Kidney (tissue), 14 donors: ENCODE data around the gene CHMP6. TPM values are rescaled to one million over a fixed set of nuclear protein-coding genes. Genes with fewer than 3 reads are reported as not detected.

Experiments
- DNase-seq, 5 donors: peaks; one replicate each; pipeline ENCODE4 v3.0.0-alpha.2; 2013 to 2020
- FAIRE-seq: peaks from 2 replicates; lab custom pipeline; 2012; peaks lifted over from hg19 to GRCh38; lab: Jason Lieb, UNC
- H3K27ac ChIP-seq, 2 donors: one replicate each; pipeline ENCODE4 v1.7.0; 2013; ENCODE audit warnings: low read depth in 2 of 2, low read length in 2 of 2, inconsistent platforms in 1 of 2
- H3K27me3 ChIP-seq: one replicate; pipeline ENCODE4 v1.7.1; 2013; ENCODE audit warnings: low read length, inconsistent platforms; ENCODE audit not compliant: control insufficient read depth, insufficient read depth
- H3K36me3 ChIP-seq, 3 donors: one replicate each; pipeline versions ENCODE4 v1.7.0 to v1.7.1; 2013; ENCODE audit warnings: low read length in 3 of 3, control low read depth in 1 of 3, inconsistent platforms in 1 of 3; ENCODE audit not compliant: insufficient read depth in 3 of 3, control insufficient read depth in 2 of 3
- H3K4me1 ChIP-seq, 3 donors: one replicate each; pipeline versions ENCODE4 v1.7.0 to v1.7.1; 2013; ENCODE audit warnings: low read length in 3 of 3, inconsistent platforms in 1 of 3, low read depth in 1 of 3; ENCODE audit not compliant: control insufficient read depth in 2 of 3, insufficient read depth in 2 of 3
- H3K4me3 ChIP-seq, 3 donors: one replicate each; pipeline versions ENCODE4 v1.7.0 to v1.8.1; 2013; ENCODE audit warnings: low read length in 3 of 3, control low read depth in 1 of 3, inconsistent platforms in 1 of 3
- H3K9ac ChIP-seq, 3 donors: one replicate each; pipeline versions ENCODE4 v1.7.0 to v1.7.1; 2013; ENCODE audit warnings: low read length in 3 of 3, control low read depth in 1 of 3, inconsistent platforms in 1 of 3
- H3K9me3 ChIP-seq, 3 donors: one replicate each; pipeline versions ENCODE4 v1.7.0 to v1.7.1; 2013; ENCODE audit warnings: low read length in 3 of 3, control low read depth in 1 of 3, inconsistent platforms in 1 of 3; ENCODE audit not compliant: control insufficient read depth in 2 of 3, insufficient read depth in 1 of 3
- CTCF ChIP-seq: IDR thresholded peaks from 3 replicates; pipeline ENCODE4 v1.5.1; 2012; ENCODE audit warnings: mild to moderate bottlenecking, moderate library complexity, borderline replicate concordance; ENCODE audit not compliant: insufficient read depth; ENCODE audit errors: extremely low read depth
- intact Hi-C: fragments of 100-400 bp; cut with DNase I; formaldehyde crosslinking; loops from one replicate; pipeline ENCODE4 v1.11.1; 2022
- polyA plus RNA-seq: library from polyadenylated mRNA; stranded (reverse); fragments of 350-450 nt; fragmentation: Illumina TruSeq; extraction: RNeasy Lipid Tissue Mini Kit (QIAGEN cat#74804); gene quantifications from one replicate; pipeline ENCODE4 v1.2.3, GENCODE V29; 2014; ENCODE audit warnings: low read depth, low replicate concordance; ENCODE audit not compliant: insufficient read depth
- total RNA-seq: library from RNA; stranded (reverse); fragmentation: NEBNext Ultra II Directional; extraction: Animal tissue kit (Norgen Biotek cat#: 25700); gene quantifications from one replicate; pipeline ENCODE4 v1.2.1, GENCODE V29; 2021
- donor health status: control.
- donor health status: control.
- donor health status: control.
- donor health status: control.
- donor health status: control.
- donor health status: DM: yes; HTN: yes; CAD: no.
- donor health status: Normal renal cell carcinoma (clear cell type).

CHMP6 gene
- total and polyA plus RNA-seq, 2 donors from 2014 or later, result 28.0 to 34.1 TPM

DNA sequence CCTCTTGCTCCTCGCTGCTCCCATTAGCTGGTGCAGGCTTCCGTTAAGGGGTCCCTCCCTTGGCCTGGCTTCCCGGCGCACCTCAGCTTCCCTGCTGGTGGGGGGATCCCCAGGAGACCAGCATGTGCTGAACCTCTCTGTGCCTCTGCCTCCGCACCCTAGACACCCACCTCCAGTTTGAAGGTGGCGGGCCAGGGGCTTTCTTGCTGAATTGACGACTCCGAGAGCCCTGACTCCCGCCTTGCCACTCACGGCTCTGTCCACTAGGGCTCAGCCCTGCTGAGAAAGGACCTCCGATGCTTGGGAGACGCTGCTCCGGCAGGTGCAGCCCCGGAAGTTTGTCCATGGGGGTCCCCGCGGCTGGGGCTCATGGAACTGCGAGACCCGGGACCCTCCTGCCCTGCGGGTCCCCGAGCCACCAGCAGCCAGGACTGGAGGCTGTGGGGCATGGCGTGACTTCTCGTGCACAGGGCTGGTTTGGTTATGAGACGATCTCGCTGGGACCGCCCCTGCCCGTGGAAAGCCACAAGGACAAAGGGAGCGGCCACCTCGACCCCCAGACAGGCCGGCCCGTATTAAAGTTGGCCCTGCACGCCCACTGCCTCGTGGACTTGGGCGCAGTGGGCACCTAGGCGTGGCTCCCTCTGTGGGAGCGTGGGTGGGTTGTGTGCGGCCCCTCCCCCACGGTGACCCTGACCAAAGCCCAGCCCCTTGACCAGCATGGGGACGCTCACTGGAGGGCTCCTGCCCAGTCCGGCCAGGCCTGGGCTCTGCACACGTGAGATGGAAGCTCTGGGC, 8.1 kb downstream of the CHMP6 start:
- no peaks in the 10 kb centered on the region for H3K9me3 ChIP-seq
- no peak overlapping the region for H3K27ac ChIP-seq
- H3K9ac ChIP-seq, result no peak overlapping the region
- DNase-seq (peak in 1 of 5 donors; percentile 77), FAIRE-seq (no peak)
- peaks cover 7% of the 10 kb centered on the region for H3K27me3 ChIP-seq
- H3K4me1 ChIP-seq, result peaks cover 0 to 10% (median 4%) of the 10 kb centered on the region in 3 donors
- peaks cover 0 to 24% (median 7%) of the 10 kb centered on the region in 3 donors for H3K36me3 ChIP-seq
- no peak for TF ChIP-seq CTCF
- H3K4me3 ChIP-seq, result no peak overlapping the region
- intact Hi-C loops, result no loop called here

DNA sequence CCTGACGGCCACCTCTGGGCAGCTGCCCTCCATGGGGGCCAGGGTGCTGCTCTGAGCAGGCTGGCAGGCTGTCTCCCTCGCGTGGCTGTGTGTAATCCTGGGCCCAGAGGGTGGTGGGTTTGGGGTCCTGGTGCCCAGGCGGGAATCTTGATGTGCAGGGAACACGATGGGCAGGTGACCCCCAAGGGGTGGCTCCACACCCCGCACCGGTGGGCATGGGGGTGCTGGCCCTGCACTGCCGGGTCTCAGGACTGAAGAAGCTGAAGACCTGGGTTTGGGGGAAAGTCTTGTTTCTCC, 8.6 kb downstream of the CHMP6 start:
- Histone ChIP-seq H3K4me3 (no peak overlapping the region), H3K36me3 (peaks cover 0 to 24% (median 6%) of the 10 kb centered on the region in 3 donors), H3K9ac (no peak overlapping the region), H3K27me3 (peaks cover 8% of the 10 kb centered on the region), H3K27ac (no peak overlapping the region), H3K9me3 (no peaks in the 10 kb centered on the region), H3K4me1 (peaks cover 0 to 10% (median 4%) of the 10 kb centered on the region in 3 donors)
- TF ChIP-seq CTCF, result no peak
- DNase-seq (no peak), FAIRE-seq (no peak)
- intact Hi-C loops, result no loop called here

DNA sequence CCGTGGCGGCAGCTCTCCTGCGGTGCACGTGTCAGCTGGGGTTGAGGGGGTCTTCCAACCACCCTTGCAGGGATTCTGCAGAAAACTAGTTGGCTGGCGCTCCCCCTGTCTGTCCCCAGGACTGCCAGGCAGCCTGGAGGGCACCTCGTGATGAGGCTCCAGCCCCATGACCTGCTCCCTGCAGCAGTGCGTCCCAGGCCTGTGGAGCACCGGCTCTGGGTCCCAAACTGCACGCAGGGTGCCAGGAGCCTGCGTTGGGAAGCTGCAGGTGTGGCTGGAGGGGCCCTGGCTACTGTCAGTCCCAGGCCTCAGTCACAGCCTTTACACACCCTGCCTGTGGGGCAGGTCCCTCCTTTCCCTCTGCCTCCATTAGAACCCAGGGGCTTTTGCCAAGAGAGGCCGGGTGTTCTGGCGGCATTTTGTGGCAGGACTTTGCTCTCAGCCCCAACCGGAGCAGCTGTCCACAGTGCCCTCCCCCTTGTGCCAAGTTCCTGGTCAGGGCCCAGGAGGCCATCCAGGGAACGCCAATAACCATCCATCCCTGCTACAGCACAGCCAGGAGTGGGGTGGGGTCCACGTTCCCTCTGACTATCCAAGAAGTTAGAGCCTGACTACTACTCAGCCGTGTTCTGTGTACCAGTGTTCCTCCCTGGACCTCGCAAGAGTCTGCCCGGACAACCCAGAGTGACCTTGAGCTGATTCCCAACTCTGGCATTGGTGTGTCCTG, 9.2 kb downstream of the CHMP6 start:
- peaks cover 0 to 10% (median 4%) of the 10 kb centered on the region in 3 donors for H3K4me1 ChIP-seq
- H3K9me3 ChIP-seq, result no peaks in the 10 kb centered on the region
- intact Hi-C loops, result no loop called here
- H3K27me3 ChIP-seq, result peaks cover 8% of the 10 kb centered on the region
- no peak overlapping the region for H3K27ac ChIP-seq
- FAIRE-seq (no peak), DNase-seq (peak in 1 of 5 donors; percentile 71)
- no peak for TF ChIP-seq CTCF
- H3K36me3 ChIP-seq, result peaks cover 0 to 24% (median 4%) of the 10 kb centered on the region in 3 donors
- H3K4me3 ChIP-seq, result no peak overlapping the region
- H3K9ac ChIP-seq, result no peak overlapping the region
